ENCODE measurements around the gene TPMT. TPM values are rescaled to one million over a fixed set of nuclear protein-coding genes. Genes with fewer than 3 reads are reported as not detected.
"Not testable (repeated sequence)": the region's sequence is repeated elsewhere in the genome, so short reads cannot be mapped to it uniquely, and the experiment has no call there.

TPMT gene
- total RNA-seq, 2 donors from 2014 or later: 19.4 to 21.4 TPM

GRCh38 chr6:18151801-18152200 is 3.1 kb downstream of the TPMT start:
- Histone ChIP-seq H3K27me3 (replicated peaks; ENCODE audit: insufficient read depth) (no peaks in the 10 kb centered on the region), H3K36me3 (no peaks in the 10 kb centered on the region), H3K27ac (no peak overlapping the region), H3K4me3 (no peak overlapping the region), H3K4me1 (replicated peaks) (no peaks in the 10 kb centered on the region), H3K9me3 (no peaks in the 10 kb centered on the region)
- no peak for DNase-seq (ENCODE audit: low spot score)
- no peak for TF ChIP-seq CTCF (IDR thresholded peaks at IDR 0.05)
- intact Hi-C loops (cut with DNase I): no loop called here
- WGBS: 97% methylated on average over 3 of the region's 3 CpGs

GRCh38 chr6:18151391-18151790 is 3.5 kb downstream of the TPMT start:
- intact Hi-C loops (cut with DNase I); H3K4me3 ChIP-seq; H3K4me1 ChIP-seq (replicated peaks); H3K27me3 ChIP-seq (replicated peaks; ENCODE audit: insufficient read depth); DNase-seq (ENCODE audit: low spot score); H3K9me3 ChIP-seq; H3K27ac ChIP-seq; H3K36me3 ChIP-seq: not testable (repeated sequence)
- WGBS: 93% methylated on average over 3 of the region's 3 CpGs

- Histone ChIP-seq H3K27ac (no peak overlapping the region), H3K36me3 (no peaks in the 10 kb centered on the region), H3K4me1 (replicated peaks) (no peaks in the 10 kb centered on the region), H3K4me3 (no peak overlapping the region), H3K9me3 (no peaks in the 10 kb centered on the region), H3K27me3 (replicated peaks; ENCODE audit: insufficient read depth) (no peaks in the 10 kb centered on the region)
- WGBS: 91% methylated on average over 5 of the region's 5 CpGs
- no peak for DNase-seq (ENCODE audit: low spot score)
- TF ChIP-seq POLR2AphosphoS5 (IDR thresholded peaks at IDR 0.05) (no peak), CTCF (IDR thresholded peaks at IDR 0.05) (no peak), POLR2A (IDR thresholded peaks at IDR 0.05) (no peak)
- intact Hi-C loops (cut with DNase I): no loop called here
These were observed 6.4 kb downstream of the TPMT start for GRCh38 chr6:18148304-18149025.

GRCh38 chr6:18147616-18148015 is 7.3 kb downstream of the TPMT start:
- H3K4me1 ChIP-seq (replicated peaks): no peaks in the 10 kb centered on the region
- TF ChIP-seq POLR2A (IDR thresholded peaks at IDR 0.05) (no peak), POLR2AphosphoS5 (IDR thresholded peaks at IDR 0.05) (no peak), CTCF (IDR thresholded peaks at IDR 0.05) (no peak)
- H3K27me3 ChIP-seq (replicated peaks; ENCODE audit: insufficient read depth): no peaks in the 10 kb centered on the region
- no peaks in the 10 kb centered on the region for H3K36me3 ChIP-seq
- no peak overlapping the region for H3K4me3 ChIP-seq
- DNase-seq (ENCODE audit: low spot score): no peak
- H3K27ac ChIP-seq: no peak overlapping the region
- intact Hi-C loops (cut with DNase I): no loop called here
- no peaks in the 10 kb centered on the region for H3K9me3 ChIP-seq
- 100% methylated on average over 2 of the region's 2 CpGs for WGBS

GRCh38 chr6:18147160-18147559 is 7.7 kb downstream of the TPMT start:
- TF ChIP-seq POLR2A (IDR thresholded peaks at IDR 0.05): no peak
- TF ChIP-seq CTCF (IDR thresholded peaks at IDR 0.05): no peak
- WGBS: 27% methylated on average over 2 of the region's 2 CpGs
- Histone ChIP-seq H3K36me3 (no peaks in the 10 kb centered on the region), H3K4me3 (no peak overlapping the region), H3K27ac (no peak overlapping the region), H3K4me1 (replicated peaks) (no peaks in the 10 kb centered on the region), H3K27me3 (replicated peaks; ENCODE audit: insufficient read depth) (no peaks in the 10 kb centered on the region), H3K9me3 (no peaks in the 10 kb centered on the region)
- intact Hi-C loops (cut with DNase I): no loop called here
- no peak for DNase-seq (ENCODE audit: low spot score)

Measured in prostate gland (tissue), 2 donors.